Measurements from ENCODE around the gene AMBN. TPM values are rescaled to one million over a fixed set of nuclear protein-coding genes. Genes with fewer than 3 reads are reported as not detected.

AMBN gene, protein sequence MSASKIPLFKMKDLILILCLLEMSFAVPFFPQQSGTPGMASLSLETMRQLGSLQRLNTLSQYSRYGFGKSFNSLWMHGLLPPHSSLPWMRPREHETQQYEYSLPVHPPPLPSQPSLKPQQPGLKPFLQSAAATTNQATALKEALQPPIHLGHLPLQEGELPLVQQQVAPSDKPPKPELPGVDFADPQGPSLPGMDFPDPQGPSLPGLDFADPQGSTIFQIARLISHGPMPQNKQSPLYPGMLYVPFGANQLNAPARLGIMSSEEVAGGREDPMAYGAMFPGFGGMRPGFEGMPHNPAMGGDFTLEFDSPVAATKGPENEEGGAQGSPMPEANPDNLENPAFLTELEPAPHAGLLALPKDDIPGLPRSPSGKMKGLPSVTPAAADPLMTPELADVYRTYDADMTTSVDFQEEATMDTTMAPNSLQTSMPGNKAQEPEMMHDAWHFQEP
- under 1 TPM in 1 of 10 donors, not detected in 9; 0.08 TPM for polyA plus RNA-seq (ENCODE audit: insufficient read length in 10 of 10)
- long read RNA-seq, donor 1: 0 reads
- long read RNA-seq, donor 2: 0 reads
- long read RNA-seq, donor 3: 0 reads
- long read RNA-seq, donor 4: 0 reads
- long read RNA-seq, donor 5: 0 reads
- long read RNA-seq, donor 6: 0 reads
- long read RNA-seq, donor 7: 0 reads
- long read RNA-seq, donor 8: 0 reads
- long read RNA-seq, donor 9: 0 reads

DNA sequence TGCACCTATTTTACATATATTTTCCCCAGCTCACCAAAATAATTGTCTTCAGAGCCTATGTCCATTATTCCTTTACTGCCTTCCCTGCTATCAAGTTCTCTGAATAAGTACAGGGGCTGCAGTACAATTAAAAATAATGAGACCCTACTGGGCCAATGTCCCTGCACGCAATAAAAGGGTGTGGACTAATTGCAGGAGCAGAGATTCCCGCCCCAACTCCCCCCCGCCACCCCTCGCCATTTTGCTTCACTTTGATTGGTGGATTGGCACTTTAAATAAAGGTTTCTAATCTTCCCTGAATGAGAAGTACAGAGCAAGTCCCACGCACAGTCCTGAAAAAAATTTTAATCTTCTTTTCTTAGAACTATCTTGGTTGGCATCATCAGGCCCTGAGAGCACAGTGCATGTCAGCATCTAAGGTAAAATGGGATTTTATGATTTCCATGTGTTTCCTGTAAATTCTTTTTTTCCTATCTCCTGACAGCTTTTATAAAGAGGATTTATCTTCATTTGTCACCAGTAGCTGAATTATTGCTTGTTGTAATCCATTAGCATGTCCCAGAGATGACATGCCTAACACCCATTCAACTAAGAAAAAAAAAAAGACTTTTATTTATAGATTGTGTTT, at the start of gene AMBN:
AMBN (plus strand) TSS at position 302 of the 628 bp plus-strand sequence; CDS start at position 405, 103 bp downstream.
- DNase-seq: no peak

DNA sequence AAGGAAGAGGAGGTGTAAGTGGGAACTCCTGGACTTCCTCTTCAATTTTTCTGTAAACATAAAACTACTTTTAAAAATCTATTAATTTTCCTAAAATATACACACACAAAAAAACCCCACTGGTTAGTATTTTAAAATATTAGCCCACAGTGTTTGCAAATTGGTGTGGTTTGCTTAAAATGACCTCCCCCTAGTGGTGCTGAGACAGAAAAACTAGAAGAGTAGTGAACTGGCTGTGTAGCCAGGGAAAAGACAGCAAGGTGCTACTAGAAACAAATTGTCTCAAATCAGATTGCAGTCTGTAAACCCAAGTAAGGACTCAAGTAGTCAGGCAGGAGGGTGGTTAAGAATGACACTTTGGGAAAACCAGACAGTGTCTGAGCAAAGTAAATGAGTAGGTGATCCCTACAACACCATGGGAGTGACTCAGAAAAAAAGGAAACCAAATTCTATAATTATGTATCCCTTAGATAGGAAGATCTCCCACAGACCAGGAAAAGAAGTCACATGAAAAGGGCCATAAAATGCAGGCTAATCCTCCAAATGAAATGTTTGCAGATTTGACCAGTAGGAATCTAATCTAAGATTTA, 47.7 kb upstream of the AMBN start:
- peak in 1 of 3 donors; percentile 7 for DNase-seq

DNA sequence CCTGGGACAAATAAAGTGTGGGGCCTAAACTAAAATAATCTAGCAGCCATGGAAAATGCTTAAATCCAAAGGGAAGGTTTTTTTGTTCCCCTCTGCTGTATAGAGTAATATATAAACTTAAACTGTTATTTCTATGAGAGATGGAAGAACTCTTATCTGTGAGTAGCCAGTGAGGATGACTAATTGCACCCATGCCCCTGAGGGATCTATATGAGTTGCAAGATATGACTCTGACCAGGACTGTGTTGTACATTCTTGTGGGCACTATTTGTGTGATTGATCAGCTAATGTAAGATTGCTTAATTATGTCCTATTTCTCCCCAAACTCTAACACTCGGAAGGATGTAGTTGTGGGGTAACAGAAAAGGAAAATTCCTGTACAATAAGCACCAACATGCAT, 35.2 kb upstream of the AMBN start:
- no peak for DNase-seq

DNA sequence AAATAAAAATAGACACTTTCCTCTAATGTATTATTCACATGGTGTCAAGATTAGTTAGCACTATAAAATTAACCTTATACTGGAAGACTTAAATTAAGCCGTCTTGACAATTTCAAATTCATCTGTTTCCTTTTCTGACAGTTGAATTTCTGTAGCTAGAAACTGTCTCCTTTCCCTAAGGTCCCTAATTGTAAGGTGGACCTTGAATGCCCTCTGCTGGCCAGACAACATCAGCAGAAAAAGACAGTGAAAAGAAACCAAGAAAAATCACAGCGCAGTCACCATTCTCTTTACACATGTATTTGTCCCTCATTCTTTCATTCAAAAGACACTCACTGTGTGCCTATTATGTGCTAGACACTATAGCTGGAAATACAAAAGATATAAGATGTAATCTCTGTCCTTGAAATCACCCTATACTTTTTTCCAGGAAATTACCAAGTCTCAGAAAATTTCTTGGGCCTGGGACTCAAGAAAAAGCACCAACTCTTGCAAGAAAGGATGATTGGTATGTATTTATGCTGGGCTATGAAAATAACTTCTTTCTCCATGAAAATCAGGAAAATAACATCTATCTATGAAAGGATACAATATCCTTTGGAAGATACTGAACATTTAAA, 32.7 kb upstream of the AMBN start:
- DNase-seq: peak; percentile 39 to 78 (median 48)

DNA sequence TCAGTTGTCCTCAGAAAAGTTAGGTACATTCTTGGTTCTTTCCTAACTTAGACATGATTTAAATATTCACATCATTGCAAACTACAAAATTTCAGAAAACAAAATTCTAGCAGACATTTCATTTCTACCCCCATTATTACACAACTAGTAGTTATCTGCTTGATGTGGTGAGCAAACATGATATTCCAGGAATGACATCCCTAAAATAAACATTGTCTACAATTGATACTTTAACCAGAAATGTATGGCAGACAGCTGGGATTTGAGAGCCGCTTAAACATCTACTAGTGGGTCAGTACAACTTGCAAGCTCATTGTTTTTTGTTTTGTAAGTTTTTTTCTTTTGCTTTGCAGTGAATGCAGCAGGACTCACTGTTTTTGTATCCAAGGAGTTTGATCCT, 32.1 kb upstream of the AMBN start:
- DNase-seq: no peak

DNA sequence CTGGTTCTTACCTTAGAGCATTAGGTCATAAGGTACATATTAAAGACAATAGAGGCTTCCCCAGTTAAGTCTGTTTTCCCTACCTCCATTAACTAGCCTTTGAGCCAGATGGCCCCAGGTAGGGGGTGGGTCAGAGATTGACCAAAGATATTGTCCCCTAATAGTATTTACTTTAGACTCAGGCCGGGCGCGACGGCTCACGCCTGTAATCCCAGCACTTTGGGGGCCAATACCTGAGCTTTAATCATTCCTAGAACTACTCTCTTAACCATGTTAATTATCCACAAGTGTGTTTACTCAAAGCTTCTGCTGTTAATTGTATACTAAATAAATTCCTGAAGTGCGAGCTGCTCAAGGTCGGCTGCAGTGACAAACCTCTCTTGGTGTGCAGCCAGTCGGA, 28.0 kb upstream of the AMBN start:
- no peak for DNase-seq

DNA sequence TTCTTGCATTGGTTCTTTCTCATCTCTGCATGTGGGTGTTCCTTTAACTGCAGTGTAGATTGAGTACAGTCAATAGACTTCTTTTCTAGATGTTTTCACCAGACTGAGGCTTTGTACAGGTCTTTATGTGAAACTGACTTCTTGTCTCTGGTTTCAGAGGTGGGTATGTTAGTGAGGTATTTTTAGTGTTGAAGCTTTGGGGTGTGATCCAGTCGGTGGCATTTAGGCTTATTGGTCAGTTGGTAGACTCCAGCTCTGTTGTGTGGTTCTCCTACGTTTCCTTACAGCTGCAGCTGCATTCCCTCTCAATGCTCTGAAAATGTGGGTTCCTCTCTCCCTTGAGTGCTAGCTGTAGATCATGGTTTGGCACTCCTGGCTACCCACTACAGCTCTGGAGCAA, 21.3 kb upstream of the AMBN start:
- no peak for DNase-seq

DNA sequence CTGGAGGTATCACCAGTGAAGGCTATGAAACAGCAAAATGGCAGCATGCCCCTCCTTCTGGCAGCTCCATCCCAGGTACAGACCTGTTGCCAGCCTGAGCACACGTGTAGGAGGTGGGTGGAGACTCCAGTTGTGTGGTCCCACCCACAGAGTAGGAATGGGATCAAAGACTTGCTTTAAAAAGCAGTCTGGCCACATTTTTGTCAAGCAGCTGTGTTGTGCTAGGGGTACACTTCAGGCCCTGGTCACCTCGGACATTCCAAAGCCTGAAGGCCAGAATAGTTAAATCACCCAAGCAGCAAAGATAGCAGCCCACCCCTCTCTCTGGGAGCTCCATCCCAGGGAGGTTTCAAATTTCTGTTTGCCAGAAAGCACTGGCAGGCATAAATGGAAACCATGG, 20.3 kb upstream of the AMBN start:
- no peak for DNase-seq

DNA sequence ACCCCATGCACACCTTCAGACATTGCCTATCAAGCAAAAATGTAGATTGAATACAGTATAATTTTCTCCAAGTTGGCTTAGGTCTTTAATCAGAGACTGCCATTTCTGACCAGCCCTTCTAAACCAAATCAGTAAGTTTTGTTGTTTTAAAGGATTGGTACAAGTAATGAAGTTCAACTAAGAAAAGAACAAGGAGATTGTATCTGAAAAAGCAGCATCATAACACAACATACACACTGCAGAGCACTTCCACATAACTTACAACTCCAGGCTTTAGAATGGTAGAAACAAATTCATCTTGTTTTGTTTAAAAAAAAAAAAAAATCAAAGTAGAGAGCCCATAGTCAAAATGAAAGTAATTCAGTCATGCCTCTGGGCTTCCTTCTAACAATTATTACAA, 16.1 kb upstream of the AMBN start:
- no peak for DNase-seq

DNA sequence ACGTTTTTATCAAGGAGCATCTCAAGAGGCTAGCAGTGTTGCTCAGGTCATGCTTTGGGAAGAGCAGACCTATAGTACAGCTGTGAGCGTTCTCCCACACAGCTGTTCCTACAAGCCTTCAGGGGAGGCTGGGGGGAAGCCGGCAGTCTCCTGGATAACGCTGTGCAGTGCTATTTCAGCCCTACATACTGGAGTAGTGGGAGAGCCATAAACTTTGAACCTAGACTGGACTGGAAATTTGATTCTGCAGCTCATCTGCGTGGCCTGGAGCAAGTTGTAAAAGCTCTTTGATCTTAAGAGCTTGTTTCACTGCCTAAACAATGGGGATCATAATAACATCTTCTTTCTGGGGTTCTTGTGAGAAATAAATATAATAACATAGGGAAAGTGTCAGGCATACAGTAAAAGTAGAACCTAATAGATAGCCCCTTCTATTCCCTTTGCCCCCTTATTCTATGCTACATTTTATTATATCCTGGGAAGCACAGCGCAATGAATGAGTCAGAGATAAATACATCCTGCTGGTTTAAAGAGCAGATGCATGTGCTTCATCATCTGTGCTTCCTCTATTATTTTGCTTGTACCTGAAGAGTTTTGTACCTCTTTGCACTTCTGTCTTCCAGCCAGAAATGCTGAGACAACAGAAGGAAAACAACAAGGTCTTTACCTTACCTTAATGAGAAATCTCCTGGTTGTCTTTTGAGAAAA, 14.7 kb upstream of the AMBN start:
- DNase-seq: no peak

DNA sequence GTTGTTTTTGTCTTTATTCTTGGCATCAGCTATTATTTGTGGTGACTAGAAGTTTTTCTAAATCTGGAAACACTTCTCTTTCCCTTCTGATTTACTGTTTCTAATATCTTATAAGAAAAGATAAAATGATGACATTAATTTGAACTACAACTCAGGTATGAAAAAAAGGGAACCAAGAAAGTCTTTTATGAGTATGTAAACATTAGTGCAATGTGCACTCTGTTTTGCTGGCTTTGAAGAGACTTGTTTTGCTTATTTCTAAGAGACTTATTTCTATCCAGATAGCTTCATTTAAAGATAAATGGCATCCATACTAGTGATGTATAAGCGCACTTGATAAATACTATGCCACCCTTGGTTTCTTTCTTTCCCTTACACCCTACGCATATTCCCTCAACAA, 10.1 kb upstream of the AMBN start:
- no peak for DNase-seq

DNA sequence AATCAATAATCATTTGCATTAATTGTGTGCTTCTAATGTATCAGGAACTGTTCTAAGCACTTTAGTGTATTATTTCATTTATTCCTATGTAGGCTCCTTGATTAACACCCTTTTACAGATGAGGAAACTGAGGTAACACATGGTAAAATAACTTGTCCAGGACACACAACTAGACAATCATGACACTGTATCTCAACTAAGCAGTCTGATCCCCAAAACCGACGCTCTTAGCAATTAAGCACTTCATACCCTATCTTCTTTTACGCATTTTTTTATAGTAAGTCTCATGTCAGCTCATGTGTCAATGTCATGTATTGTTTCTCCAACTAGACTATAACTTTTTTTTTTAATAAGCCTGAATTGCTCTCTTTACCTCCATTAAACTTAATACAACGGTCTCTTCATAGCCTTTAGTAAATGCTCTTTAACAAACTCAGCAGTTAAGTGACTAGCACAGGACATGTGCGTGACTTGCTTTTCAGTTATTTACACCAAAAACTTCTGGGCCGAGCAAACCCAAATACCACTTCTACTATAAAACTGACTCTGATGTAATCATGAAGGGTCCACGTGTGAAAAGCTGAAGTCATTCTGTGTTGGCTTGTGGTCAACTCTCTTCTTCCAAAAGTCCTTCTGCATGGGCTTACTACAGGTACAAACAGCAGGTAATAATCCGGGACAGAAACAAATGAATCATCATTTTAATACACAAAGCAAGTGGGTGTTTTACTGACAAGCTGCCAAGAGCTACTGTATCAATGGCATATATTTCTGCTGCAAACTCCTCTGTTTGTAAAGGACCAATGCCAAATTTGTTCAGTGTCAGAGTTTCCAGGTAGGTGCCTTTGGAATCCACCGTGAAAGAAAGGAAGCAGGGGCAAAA, 7.9 kb upstream of the AMBN start:
- DNase-seq: no peak

DNA sequence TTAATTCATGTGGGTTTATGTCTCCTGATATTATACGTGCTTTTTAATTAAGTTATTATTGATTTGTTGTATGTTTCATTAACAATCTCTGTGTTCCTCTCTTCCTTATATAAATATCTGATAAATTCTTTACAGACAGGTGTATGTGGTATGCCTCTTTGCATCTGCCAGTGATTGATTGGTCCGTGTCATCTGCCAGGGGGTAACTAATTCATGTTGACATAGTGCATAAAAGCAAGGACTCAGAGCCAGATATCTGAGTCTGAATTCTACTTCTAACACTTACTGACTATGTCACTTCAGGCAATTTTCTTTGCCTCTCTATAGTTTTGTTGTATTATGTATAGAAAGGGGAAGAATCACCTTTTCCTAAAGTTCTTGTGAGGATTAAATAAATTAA, 5.2 kb upstream of the AMBN start:
- no peak for DNase-seq

DNA sequence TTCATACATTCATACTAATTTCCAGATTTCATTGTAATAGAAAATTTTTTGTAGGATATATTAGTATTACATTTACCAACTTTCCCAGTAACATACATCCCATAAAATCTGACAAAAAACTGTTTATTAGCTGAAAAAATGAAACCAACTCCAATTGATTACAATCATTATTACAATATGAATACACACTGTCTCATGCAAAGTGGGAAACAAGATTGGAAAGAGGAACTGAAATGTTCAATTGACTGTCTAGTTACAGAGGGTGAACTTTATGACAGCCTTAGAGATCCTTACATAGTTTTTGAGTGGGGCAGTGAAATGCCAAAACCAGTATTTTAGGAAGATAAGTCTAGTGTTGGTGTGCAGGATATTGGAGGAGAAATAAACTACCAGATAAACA, 2.3 kb upstream of the AMBN start:
- no peak for DNase-seq

DNA sequence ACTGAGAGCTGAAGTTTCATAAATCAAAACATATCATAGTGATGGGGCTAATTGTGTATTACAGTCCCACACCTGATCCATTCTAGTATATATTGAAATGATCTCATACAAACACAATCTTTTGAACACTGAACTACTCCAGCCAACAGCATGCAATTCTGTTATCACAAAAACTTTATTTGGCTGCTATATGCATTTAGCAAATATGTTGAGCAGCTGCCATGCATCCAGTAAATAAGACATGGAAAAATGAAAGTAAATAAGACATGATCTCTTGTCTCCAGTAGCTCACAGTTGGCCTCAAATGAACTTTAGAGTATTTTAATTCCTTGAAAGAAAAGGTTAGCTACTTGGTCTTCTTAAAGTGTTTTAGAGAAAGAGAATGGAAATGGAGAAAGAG, 2.1 kb downstream of the AMBN start:
- no peak for DNase-seq

DNA sequence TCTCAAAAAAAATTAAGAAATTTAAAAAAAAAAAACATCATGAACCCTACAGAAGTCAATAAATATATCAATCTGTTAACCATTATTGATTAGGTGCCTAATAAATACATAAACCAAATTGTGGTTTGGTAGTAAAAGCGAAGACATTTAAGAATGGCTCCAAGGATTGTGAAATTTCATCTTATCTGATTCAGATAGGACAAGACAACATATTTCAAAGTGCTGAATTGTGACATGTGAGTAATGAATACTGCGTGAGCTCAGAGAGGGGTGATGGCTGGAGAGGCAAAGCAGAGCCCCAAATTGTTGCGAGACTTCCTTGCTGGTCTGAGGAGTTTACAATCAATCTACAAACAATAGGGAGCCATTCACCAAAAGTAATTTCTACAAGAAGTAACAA, 8.2 kb downstream of the AMBN start:
- no peak for DNase-seq

DNA sequence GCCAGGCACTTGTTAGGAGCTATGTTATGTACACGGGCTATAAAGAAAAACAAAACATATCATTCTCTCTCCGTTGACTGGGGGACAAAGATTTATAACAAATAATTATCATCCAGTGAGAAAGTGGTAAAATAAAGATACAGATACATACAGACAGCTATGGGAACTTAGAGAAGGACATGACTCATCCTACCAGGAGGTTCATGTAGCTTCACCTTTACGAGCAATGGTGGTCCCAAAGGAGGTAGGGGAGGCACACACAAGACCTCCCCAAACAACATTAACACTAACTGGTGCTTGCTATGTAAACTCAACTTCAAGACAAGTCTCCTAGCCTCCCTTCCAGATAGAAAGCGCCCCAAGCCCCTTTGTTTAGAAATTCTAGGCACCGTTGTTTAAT, 8.9 kb downstream of the AMBN start:
- DNase-seq: no peak

DNA sequence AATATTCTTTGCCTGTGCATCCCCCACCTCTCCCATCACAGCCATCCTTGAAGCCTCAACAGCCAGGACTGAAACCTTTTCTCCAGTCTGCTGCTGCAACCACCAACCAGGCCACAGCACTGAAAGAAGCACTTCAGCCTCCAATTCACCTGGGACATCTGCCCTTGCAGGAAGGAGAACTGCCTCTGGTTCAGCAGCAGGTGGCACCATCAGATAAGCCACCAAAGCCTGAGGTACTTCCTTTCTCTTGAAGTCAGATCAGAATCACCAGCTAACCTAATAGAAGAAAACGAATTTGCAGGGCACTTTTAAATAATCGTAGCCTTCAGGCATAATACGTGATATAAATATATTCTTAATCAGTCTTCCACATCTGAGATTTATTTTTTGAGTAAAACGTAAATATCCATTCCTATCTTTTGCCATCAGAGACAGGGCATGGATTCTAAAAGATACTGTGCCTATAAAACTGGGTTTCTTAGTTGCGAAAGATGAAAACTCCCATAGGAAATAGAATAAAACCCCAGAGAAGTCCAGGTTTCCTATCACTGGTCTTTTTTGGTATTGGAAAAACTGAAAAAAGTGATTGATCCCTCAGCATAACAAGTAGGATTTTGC, 9.5 kb downstream of the AMBN start:
- DNase-seq: peak; percentile 18 to 42 (median 38)

DNA sequence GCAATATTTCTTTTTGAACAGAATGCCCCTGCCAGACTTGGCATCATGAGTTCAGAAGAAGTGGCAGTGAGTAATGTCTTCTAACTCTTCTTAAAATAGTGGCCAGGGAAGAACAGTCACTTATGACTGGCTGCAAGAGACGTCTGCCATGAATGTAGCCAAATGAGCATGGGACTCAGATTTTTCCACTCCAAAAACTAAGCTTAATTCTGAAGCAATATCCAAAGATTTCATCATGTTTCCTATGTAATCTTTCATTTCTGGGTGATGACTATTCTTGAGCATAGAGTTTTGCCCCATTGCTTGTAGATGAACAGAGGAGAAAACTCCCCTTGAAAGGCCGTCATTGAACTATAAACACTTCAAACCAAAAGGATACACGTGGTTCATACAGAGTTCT, 11.8 kb downstream of the AMBN start:
- DNase-seq: no peak

DNA sequence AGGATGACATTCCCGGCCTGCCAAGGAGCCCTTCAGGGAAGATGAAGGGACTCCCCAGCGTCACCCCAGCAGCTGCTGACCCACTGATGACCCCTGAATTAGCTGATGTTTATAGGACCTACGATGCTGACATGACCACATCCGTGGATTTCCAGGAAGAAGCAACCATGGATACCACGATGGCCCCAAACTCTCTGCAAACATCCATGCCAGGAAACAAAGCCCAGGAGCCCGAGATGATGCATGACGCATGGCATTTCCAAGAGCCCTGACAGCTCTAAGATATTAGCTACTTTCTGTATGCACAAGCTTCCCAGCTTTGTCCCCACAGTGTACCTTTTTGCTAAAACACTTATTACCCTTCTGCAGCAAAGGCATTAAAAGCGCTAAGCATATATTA, 14.4 kb downstream of the AMBN start:
- DNase-seq: no peak

Measured in muscle of back (tissue), 13 donors.